ENCODE measurements around the gene ST6GAL1.

The ST6GAL1 gene

GRCh38 chr3:187103251-187103650, 172.9 kb downstream of the ST6GAL1 start:
- DNase-seq (ENCODE audit: extremely low read depth in 1 of 2, low read depth in 1 of 2) = no peak

GRCh38 chr3:187104342-187104741, 174.0 kb downstream of the ST6GAL1 start:
- DNase-seq (ENCODE audit: extremely low read depth in 1 of 2, low read depth in 1 of 2) = no peak

- DNase-seq (ENCODE audit: extremely low read depth in 1 of 2, low read depth in 1 of 2) = no peak
These were observed 174.6 kb downstream of the ST6GAL1 start for GRCh38 chr3:187104933-187105332.

GRCh38 chr3:187105700-187106099, 175.4 kb downstream of the ST6GAL1 start:
- no peak for DNase-seq (ENCODE audit: extremely low read depth in 1 of 2, low read depth in 1 of 2)

- DNase-seq (ENCODE audit: extremely low read depth in 1 of 2, low read depth in 1 of 2) = no peak
These were observed 177.7 kb downstream of the ST6GAL1 start for GRCh38 chr3:187107989-187108388.

- DNase-seq (ENCODE audit: extremely low read depth in 1 of 2, low read depth in 1 of 2) = no peak
These were observed 179.8 kb downstream of the ST6GAL1 start for GRCh38 chr3:187110156-187110555.

GRCh38 chr3:187112934-187113793, 182.8 kb downstream of the ST6GAL1 start:
- DNase-seq (ENCODE audit: extremely low read depth in 1 of 2, low read depth in 1 of 2) = no peak

- no peak for DNase-seq (ENCODE audit: extremely low read depth in 1 of 2, low read depth in 1 of 2)
These were observed 184.2 kb downstream of the ST6GAL1 start for GRCh38 chr3:187114511-187114910.

- no peak for DNase-seq (ENCODE audit: extremely low read depth in 1 of 2, low read depth in 1 of 2)
These were observed 190.0 kb downstream of the ST6GAL1 start for GRCh38 chr3:187120326-187120725.

- DNase-seq (ENCODE audit: extremely low read depth in 1 of 2, low read depth in 1 of 2) = no peak
These were observed 191.9 kb downstream of the ST6GAL1 start for GRCh38 chr3:187122261-187122660.

- no peak for DNase-seq (ENCODE audit: extremely low read depth in 1 of 2, low read depth in 1 of 2)
These were observed 195.1 kb downstream of the ST6GAL1 start for GRCh38 chr3:187125319-187126031.

Data from stimulated activated CD8-positive, alpha-beta memory T cell treated with anti-CD3 and anti-CD28 coated beads, Interleukin-7, amount 100 ng/mL, for 48 hours (primary cell).